NCI-H2107 treated with DMSO at 0.1 percent for 48 hours (cell line): ENCODE data around the gene GLIS1.

Source experiments
- DNase-seq: peaks from one replicate; lab custom pipeline; 2025; ENCODE audit not compliant: unreplicated experiment; lab: John Stamatoyannopoulos, UW

GLIS1 gene

DNA sequence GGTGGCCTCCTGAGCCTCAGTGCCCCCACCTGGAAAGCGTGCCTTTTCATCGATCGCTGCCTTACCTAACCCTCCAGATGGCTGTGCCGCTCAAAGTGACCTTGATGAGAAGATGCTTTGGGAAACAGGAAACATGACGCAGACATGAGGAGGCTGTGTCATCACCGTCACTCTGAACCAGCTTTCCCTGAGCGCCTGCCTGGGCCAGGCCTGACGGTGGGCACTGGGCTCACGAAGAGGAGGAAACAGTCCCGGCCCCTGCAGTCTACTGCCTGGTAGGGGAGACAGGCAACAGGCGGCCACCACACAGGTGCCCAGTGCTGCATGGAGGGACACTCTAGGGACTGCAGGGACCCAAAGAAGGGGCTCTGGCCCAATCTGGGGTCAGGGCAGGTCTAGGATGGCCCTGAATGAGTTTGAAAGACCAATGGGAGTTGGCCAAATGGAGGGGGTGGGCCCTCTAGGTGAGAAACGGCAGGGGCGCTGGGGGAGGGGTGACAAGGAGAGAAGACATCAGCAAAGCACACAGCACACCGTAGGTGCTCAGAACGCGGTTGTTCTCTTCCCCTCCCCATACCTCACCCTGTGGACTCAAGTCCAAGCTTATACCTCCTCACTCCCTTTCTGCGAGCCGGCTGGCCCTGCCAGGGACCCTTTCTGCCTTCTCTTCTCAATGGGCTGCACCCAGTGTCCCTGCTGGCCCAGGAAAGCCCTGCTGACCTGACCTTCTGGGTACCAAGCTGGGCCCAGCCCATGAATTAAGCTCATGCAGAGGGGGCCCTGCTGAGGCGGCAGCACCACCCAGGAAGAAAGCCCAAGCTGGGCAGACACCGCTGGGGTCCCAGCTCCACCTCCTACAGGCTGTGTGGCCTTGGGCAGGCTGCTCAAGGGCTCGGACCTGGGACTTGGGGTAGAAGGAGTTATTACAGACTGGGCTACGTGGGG lies 44.9 kb downstream of the GLIS1 start:
- no peak for DNase-seq

DNA sequence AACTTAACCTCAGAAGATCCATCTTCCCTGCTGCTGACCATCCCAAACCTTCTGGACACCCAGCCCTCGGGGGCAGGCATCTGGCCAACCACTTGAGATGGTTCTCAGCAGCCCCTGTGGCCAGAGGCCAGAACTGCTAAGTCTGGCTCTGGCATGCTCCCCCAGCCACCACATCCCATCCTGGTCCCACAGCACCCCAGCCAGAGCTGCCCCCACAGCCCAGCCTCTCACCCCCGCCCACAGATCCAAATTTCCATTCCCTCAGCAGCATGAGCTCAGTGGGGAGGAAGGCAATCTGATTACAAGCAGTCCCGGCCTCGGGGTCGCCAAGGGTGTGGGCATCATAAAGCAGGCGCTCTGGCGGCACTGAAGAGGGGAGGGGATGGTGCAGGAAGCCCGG lies 45.6 kb downstream of the GLIS1 start:
- DNase-seq = no peak

DNA sequence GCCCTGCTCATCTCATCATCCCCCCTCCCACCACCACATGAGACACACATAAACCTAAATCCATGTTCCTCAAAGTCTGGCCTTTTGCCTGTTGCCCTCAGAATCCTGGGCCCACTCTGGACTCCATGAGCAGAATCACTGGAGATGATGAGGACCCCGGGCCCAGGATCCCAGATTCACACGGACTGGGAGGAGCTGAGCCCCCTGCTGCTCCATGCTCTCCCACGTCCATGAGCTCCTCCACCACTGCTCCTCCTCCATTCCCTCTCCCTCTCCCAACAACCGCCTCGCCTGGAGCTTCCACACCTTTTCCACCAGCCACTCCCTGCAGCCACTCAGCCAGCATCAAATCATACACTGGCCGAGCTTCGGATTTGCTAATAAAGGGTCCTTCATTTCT lies 47.6 kb downstream of the GLIS1 start:
- DNase-seq = no peak

DNA sequence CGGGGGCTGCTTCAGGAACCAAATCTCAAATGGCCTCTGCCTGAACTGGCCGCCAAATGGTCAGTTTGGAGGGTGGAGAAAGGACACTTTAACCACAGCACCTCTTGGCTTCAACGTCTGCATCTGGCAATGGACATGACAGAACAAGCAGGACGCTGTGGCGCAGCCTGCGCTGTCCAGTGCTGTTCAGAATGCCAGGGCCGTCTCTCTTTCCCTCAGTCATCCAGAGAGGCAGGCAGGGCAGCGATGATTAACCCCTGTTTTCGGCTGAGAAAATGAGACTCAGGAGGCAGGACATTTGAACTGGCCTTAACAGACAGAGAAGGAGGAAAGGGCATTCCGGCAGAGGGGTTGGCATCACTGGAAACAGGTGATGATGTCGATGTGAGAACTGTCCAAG lies 48.6 kb downstream of the GLIS1 start:
- DNase-seq = no peak

DNA sequence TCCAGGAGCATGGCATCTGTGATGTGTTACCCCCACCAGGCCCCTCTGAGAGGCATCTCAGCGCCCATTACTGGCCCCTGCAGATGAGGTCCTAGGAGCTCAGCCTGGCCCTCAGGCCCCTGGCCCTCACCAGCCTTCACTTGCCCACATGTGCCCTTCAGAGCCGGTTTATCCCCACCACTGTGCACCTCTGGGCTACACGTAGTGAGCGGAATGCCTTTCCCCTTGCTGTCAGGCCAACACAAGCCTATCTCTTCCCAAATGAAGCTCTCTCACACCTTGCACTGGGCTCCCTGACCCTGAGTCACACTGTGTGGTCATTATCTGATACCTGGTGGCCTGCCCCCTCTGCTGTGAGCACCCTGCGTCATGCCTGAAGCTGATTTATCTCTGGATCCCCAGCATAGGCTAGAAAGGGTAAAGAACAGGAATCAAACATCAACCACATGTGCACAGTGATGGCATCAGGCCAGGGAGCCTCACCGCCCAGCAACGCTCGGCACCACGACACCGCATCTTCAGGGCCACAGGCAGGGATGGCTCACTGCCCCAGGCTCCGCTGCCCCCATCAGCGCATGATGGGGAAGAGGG lies 49.1 kb downstream of the GLIS1 start:
- DNase-seq = no peak

DNA sequence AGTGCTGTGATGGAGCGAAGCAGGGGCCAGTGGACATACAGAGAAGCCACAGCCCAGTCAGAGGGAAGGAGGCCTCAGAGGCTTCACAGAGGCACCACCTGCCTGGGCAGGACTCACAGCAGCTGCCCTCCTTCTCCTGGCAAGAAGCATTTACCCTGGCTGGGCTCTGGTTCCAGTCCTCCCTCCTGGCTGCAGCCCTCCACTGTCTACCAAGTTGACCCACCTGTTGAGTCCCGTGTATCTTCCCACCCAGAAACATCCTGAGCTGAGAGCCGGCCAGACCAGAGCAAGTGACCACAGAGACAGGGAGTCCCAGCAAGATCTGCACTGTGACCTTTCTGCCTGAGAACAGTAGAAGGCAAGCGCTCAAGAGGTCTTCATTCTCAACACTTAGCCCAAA lies 49.7 kb downstream of the GLIS1 start:
- DNase-seq = no peak

DNA sequence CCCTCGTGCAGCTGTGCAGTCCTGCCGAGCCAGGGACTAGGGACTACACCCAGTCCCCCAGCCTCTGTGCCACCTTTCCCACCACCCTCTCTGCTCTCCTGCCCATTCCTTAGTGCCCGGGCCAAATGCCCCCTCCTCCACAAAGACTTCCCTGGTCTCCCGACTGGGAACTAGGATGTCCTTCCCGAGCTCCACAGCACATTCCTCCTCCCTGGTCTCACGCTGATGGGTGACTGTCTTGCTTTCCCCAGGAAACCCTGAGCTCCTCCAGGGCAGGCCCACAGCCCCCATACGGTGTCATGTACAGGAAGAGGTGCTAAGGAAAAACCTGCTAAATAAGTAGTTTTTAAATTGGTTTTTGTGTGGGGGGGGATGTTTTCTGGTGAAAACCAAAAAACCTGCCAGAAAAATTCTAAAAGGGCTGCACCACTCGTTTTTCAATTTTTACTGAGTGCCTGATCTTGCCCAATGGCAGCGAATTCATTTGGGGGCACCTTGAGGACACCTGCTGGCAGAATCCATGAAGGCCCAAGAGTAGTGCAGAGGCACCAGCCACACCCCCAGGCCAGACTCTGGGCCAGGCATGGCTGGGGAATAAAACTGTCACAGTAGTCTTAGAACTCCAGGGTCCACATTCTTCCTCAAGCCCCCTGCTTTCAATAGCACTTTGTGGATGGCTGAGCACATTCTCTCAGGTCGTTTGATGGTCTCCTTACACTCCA lies 50.4 kb downstream of the GLIS1 start:
- no peak for DNase-seq

DNA sequence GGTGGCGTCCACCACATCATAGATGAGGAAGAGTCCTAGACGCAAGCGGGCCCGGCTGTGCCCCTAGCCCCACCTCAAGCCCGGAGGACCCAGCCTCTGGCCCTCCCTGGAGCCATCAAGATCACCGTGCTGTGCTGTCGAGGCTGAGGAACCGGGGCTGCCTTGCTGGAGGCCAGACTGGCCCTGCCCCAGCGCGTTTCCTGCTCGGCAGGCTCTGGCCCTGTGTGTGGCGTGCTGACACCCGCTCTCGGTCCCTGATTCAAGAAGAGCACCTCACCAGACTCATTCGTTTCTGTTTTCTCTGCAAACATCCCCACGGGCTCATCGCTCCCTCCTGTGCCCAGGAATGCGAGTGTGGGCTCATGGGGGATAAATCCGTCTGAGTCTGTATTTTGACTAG lies 51.1 kb downstream of the GLIS1 start:
- DNase-seq = no peak

DNA sequence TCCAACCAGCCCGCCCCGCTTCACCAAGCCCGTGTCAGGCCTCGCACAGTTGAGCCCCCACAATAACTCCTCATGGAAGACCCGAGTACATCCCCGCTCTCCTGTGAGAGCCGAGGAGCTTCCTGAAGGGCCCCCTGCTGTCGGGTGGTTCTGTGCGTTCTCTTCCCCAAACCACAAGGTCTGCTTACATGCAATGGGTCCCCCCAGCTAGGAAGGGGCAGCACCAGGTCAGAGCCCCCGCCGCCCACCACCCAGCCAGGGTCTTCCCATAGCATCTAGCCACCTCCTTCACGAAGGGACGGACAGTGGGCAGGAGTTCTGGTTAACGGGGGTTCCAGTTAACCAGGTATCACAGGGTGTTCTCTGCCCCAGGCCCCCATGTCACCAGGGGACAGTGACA lies 51.5 kb downstream of the GLIS1 start:
- DNase-seq = no peak

DNA sequence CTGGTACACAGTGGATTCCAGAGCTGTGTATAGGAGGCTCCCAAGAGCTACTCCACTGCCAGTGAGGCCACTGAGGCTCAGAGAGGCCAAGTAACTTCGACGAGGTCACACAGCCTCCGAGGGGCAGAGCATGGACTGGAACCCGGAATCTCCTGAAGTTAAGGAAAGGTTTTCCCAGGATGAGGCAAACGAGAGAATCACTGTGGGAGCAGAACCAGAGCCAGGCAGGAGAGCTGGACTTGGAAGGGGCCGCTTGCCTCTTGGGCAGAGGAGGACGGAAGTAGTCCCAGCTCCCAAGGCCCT lies 52.0 kb downstream of the GLIS1 start:
- no peak for DNase-seq

DNA sequence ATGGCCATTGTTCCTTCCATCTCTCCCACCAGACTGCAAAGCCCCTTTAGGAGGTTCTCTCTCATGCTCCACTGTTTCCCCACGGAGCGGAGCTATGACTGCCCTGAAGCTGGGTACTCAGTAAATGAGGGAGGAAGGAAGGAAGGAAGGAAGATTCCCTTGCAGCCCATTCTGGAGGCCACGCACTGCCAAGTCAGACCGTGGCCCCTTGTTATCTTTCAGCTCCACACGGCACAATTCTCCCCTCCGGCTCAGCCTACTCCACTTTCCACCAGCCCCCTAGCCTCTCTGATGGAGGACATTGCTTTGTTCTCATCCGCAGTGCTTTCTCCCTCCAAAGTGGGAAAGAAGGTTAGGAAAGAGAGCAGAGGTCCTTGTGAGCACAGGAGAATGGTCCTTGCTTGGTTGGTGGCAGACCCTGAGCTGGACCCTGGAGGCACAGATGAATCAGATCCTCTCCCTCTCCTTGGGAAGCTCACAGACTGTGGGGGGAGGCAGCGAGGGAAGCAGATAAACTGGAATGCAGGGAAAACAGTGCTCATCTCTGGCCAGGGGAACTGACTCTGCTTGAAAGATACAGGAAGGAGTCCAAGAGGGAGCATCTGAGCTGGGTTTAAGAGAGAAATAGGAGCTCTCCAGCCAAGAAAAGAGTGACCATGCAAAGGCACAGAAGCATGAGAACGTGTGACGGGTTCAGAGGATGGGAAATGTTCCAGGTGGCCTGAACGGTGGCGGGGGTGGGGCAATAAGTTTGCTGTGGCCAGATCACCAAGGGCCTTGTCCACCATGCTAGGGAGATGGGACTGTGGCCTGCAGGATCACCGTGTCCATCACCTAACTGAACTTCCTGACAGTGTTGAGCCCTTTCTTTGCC lies 52.6 kb downstream of the GLIS1 start:
- DNase-seq = no peak

DNA sequence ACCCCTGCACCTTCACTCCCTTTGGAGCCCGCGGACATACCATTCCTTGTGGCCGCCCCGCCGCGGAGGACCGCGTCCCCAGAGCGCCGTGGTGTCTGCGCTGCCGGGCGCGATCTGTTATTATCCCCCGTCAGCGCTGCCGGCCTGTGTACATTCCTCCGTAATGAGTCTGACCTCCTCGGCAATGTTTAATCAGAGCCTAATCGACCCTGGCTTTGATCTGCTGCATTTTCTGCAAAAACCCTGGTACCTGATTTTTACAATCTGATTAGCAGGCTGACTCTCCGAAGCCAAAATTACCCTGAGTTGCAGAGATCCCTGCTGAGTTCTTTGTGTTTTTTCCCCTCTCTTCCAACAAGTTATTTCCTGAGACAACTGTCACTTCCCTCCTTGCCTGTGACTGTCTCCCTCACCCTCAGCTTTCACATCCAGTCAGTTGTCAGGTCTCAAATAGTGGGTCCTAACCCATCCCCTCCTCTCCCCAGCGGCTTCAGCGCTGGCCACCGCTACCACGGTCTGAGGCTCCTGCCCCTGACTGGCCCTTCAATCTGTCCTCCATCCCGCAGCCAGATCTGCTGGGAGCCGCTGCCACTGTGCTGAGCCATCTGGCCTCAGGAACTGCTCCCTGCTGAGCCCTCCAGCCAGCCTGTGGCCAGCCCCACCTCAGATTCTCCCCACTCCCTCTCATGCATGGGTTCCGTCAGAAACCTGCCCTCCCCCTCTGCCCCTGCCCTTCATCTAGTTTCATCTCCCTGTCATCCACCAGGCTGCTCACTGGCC lies 53.5 kb downstream of the GLIS1 start:
- DNase-seq = no peak

DNA sequence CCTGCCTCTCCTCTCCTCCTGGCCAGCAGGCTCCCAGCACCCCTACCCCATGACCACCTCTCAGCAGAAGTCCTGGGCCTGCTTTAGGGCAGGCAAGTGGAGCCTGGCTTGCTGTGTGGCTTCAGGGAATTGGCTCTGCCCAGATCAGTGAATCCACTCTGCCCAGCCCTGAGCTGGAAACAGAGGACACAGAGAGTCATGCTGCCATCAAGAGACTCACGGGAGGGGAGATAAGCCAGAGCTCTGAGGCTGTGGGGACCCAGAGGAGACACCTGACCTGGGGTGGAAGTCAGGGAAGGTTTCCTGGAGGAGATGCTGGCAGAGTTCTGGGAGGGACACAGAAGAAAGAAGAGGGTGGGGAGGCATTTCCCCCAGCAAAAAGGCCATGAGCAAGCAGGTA lies 54.2 kb downstream of the GLIS1 start:
- no peak for DNase-seq

DNA sequence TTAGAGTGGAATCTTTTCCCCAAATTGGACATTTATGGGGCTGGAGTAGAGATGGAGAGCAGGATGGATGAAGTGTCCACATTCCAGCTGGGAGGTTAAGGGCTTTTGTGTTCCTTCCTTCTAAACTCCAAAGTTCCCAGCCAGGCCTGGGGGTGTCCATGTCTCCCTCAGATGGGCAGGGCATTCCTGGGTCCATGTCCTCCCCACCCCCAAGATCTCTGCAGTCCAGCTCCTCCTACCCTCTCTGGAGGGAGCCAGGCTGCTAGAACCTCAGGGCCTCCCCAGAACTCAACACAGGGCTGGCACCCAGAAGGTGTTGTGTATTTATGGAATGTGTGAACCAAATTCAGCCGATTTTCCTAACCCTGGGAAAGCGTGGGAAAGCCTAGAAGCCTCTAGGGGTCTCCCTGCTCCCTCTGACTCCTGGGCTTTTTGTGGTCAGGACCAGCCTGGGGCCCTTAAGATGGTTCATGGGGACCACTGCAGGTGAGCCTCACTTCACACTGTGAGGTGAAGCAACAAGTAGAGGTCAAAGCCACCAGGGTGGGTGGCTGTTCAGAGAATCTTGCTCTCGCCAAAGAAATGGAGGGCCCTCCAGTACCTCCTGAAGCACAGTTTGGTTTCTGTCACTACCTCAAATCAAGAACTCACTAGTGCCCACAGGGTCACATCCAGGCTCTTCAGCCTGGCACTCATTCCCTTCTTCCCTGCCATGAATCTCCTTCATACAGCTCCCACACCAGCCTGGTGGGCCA lies 54.8 kb downstream of the GLIS1 start:
- no peak for DNase-seq

DNA sequence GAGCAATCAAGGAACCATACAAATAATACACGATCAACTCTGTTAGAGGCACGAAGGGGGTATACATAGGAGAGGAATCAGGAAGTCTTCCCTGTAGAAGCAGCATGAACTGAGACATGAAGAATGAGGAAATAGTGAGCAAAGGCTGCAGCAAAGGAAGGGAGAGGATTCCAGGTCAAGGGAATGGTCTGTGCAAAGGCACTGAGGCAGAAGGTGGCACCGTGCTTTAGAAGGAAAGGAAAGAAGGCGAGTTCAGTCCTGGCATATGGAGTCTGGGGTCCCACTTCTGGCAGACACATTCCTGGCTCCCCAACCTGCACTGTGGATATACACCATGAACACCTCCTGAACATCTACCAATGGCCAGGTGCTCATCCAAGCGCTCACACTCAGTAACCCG lies 56.1 kb downstream of the GLIS1 start:
- DNase-seq = no peak

DNA sequence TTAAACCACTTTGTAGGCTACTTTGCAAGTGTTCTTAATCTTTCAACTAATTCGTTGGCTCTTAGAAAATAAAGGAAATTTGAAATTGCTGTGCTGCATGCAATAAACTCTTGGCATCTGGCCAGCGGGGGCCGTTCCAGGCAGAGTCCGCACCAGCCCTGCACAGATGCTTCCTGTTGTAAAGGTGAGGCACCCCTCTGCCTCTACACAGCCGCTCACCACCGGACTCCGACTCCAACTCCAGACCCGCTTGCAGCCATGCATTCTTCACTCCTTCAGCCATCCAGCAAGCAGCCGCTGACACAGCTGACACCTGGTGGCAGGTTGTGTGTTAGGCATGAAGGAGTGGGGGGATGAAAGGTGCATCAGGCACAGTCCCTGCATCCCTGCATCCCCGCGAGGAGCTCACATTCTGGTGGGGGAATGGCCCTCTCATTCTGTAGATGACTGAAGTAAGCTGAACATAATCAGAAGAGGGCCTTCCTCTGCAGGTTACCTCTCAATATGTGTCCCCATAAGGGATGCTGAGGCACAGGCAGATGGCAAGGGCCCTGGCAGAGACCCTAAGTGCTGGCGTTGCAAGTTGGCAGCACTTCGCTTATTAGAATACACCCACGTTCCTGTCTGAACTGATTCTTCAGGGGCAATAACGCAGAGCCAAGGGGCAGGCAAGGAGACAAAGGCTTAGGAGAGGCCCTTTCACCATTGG lies 56.8 kb downstream of the GLIS1 start:
- peak; percentile 17 for DNase-seq

DNA sequence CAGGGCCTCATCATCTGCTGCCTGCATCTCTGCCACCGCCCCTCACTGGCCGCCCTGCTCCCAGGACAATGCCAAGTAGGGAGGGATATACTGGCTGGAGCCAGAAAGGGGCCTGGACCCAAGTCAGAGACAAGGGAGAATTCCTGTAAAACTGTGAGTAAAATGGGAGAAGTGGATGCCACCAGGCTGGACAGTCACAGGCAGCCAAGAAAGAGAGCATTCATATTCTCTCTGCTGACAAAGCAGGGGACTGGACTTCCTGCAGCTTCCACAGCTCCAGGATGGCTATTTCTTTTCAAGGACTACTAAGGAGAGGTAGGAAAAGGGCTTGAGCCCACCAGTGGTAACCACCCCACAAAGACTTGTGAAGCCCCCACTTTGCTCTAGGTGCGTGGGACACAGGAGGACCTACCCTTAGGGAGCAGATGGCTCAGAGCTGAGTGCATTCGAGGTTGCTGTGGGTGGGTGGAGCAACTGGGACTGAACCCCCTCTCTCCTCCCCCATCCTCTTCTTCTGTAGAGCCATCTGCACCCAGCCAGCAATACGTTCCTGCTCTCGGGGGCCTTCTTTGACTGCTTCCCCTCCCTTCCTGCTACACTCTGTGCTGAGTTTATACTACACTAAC lies 57.5 kb downstream of the GLIS1 start:
- no peak for DNase-seq

DNA sequence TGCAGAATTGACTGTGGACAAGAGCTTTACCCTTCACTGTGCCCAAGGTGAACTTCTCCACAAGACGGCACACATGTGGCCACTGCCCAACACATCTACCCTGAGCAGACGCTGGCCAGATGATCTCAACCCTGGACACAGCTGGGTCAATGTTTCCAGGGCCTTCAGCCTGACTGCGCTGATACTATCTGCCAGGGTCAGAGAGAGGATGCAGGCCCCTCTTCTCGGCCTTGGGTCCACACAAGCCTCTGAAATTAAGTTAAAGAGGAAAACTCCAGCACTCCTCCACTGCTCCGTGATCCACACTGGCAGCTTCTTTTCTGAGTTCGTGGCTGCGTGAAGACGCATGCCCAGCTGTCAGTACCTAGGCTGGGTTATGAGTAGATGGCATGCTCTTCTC lies 58.1 kb downstream of the GLIS1 start:
- no peak for DNase-seq
